ENCODE results near the gene RBMX.
A peak's percentile ranks its signal among the peaks of the same experiment; 100 is the strongest.
"Not testable (repeated sequence)": the region's sequence is repeated elsewhere in the genome, so short reads cannot be mapped to it uniquely, and the experiment has no call there.

The RBMX gene

DNA sequence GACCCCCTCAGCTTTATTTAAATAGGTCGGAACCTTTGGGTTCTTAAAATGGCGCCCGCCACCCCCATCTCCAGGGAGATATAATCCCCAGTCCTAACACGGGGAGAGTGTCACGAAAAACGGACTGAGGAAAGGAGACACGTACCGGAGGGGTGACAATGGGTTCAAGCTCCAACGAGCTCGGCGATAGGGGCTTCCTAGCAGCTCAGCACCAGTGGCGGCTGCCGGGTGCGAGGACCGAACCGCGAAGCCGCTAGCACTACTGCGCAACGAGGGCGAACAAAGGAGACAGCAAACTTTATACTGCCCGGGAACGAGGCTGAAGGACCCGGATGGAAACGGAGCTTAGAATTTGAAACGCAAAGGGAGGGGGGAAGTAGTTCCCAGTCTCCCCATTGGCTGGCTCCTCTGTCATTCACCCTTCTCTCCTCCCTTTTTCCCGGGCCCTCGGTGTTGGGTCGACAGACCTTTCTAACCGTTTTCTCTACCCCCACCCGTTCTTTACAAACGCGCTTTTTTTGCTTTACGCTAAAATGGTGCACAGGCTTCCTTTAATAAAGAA lies at the start of gene RBMX:
RBMX (minus strand) TSS at position 274 of the 562 bp plus-strand sequence. CDS start 1,298 bp downstream, outside the sequence.
- DNase-seq (ENCODE audit: low read depth) = peak; percentile 81

DNA sequence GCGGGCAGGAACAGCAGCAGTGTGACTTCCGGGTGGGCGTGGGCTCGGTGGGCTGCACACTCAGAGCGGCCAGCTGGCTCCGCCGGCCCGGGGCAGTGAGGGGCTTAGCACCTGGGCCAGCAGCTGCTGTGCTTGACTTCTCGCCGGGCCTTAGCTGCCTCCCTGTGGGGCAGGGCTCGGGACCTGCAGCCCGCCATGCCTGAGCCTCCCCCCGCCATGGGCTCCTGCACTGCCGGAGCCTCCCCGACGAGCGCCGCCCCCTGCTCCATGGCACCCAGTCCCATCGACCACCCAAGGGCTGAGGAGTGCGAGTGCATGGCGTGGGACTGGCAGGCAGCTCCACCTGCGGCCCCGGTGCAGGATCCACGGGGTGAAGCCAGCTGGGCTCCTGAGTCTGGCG lies 40.9 kb upstream of the RBMX start:
- not testable (repeated sequence) for DNase-seq (ENCODE audit: low read depth)

DNA sequence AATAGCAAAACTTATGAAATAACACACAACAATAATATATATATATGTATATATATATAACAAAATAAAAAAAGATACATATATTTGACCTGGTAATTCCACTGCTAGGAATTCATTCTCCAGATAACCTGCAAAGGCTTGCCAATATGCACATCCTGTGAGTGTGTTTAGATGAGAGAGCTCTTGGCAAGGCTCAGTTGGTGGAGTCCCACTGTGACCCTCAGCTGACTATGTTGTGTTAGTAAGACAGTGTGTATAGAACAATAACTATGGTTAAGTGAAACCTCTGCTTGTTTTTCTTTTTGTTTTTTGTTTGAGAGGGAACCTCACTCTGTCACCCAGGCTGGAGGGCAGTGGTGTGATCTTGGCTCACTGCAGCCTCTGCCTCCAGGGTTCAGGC lies 39.5 kb upstream of the RBMX start:
- no peak for DNase-seq (ENCODE audit: low read depth)

DNA sequence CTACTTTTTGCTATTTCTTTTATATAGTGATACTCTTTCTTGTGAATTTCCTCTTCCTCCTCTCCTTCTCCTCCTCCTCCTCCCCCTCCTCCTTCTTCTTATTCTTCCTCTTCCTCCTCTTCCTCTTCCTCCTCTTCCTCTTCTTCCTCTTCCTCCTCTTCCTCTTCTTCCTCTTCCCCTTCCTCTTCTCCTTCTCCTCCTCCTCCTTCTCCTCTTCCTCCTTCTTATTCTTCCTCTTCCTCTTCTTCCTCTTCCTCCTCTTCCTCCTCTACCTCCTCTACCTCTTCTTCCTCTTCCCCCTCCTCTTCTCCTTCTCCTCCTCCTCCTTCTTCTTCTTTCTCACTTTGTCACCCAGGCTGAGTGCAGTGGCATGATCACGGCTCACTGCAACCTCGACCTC lies 36.3 kb upstream of the RBMX start:
- no peak for DNase-seq (ENCODE audit: low read depth)

DNA sequence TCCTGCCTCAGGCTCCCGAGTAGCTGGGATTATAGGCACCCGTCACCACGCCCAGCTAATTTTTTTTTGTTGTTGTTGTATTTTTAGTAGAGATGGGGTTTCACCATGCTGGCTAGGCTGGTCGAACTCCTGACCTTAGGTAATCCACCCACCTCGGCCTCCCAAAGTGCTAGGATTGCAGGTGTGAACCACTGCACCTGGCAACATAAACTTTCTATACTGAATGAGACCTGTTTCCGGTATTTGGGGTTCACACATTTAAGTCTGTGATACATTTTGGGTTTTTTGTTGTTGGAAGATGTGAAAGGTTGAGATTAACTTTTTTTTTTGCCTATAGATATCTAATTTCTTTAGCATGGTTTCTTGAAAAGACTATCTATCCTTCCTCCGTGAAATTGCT lies 31.1 kb upstream of the RBMX start:
- DNase-seq (ENCODE audit: low read depth) = not testable (repeated sequence)

DNA sequence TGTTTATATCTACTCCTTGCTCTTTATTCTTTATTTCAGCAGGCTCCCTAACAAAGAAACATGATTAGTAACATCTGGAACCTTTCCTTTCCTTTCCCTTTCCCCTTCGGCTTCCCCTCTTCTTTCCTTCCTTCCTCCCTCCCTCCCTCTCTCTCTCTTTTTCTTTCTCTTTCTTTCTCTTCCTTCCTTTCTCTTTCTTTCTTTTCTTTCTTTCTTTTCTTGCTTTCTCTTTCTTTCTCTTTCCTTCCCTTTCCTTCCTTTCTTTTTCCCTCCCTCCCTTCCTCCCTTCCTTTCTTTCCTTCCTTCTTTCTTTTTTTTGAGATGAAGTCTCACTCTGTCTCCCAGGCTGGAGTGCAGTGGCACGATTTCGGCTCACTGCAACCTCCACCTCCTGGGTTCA lies 30.7 kb upstream of the RBMX start:
- no peak for DNase-seq (ENCODE audit: low read depth)

DNA sequence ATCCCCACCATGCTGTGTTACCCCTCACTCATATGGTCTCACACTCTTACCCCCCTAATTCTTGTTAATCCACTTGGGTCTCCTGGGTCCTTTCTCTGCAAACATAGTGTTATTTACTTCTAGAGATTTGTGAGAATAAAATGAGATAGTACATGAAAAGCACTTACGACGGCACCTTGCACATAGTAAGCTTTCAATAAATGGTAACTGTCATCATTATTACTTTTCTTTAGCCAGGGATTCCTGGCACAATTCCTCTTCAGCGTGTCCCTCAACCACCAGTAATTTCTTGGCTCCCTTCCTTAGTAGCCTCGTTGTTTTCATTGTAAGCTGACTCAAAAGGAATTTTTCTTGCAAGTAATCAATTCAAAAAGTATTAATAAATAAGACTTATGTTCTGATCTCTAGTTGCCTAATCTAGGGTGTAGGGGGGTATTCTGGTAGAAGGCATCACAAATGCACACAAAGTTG lies 30.1 kb upstream of the RBMX start:
- DNase-seq (ENCODE audit: low read depth) = no peak

DNA sequence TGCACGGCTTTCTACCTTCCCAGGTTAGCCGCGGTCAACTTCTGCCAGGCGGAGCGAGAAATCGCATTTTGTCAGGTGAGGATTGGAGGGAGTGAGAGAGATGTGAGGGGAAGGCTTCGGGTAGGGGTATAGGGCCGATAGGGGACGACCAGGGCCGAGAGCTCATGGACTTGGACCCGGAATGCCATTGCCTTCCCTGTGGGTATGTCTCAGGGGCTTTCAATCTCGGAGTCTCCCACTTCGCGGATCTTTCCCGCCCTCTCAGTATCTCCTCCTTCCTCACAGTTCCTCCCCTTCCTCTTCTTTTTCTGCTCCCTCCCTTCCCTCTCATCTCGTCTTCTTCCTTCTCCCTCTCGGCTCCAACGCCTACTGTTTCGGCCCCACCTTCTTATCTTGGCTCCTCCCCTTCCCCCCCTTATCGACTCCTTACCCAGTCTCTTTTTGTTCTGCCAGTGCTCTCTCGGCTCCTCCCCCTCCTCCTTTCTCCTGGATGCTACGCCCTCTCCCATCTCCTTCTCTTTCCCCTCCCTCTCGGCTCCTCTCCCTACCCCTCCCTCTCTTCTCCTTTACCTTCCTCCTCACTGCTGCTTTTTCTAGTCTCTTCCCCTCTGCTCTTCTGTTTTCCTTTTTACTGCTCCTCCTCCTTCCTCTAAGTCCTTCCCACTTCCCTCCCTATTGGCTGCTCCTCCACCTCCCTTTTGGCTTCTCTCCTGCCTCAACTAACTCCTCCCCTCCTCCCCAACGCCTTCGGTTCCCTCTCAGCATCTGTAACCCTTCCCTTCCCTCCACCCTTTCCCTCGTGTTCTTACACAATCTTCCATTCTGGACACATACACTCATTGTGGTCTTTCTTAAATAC lies 29.4 kb upstream of the RBMX start:
- peak; percentile 60 for DNase-seq (ENCODE audit: low read depth)

DNA sequence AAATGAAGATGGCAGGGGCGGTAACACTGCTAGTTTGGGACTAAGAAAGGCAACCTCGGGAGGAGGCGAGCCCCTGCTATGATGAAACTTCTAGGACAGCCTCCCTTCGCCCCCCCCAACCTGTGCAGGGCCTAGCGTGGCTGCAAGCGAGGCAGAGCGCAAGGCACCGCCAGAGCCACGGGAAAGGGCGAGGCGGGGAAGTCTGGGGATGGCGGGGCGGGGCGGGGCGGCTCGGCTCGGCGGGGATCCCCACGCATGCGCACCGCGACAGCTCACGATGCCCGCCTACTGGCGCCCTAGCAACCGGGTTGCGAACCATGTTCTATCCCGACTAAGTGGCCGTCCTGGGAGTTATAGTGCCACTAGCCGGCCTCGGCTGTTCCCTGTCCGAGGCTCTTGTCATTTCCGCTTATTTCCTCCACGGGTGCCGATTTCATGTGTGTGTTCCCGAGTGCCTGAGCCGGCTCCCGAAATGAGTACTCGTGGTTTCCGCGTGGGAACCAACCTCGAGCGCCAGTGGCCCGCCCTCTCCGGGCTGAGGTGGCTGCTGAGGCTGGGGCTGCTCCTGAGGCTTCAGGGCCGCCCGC lies 28.7 kb upstream of the RBMX start:
- DNase-seq (ENCODE audit: low read depth) = peak; percentile 67

DNA sequence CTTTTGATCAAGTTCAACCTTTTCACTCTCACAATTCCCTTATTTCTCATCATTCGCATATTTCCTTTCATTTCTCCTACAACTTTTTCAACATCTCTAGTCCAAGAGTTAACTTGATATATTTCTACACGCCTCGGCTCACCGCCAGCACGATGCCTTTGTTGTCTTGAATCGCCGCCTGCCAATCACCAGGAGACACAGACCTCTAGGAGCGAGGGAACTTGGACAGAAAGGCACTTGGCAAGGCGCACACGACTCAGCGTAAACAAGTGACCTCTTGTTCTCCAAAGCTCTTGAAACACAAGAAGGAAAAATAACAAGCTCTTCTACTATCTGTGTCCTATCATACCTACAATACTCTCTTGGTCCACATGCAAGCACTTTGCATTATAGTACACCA lies 27.1 kb upstream of the RBMX start:
- DNase-seq (ENCODE audit: low read depth) = no peak

DNA sequence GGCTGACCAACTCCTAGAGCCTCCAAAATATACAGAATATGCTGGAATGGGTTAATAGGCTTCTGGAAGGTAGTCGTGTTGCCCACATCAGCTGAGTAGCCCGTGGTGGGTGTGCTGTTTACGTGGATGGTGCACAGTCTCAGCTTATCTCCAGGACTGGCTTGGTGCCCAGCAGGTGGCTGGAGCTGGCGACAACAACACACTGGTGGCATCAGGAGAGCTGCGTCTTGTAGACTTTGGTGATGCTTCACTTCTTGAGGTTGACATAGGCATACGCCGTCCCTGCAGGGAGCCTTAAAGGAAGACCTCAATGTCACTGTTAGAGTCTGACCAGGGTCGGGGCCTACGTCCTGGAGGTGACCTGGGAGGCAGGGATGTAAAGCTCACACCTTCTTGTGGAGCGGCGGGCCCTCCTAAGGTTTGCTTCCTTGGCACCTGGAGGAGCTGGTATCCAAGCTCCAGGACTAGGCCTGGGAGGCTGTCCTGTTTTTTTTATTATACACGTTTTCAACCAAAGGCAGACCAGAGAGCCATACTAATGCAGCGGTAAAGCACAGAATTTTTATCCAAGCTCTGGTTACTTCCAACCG lies 26.5 kb upstream of the RBMX start:
- no peak for DNase-seq (ENCODE audit: low read depth)

DNA sequence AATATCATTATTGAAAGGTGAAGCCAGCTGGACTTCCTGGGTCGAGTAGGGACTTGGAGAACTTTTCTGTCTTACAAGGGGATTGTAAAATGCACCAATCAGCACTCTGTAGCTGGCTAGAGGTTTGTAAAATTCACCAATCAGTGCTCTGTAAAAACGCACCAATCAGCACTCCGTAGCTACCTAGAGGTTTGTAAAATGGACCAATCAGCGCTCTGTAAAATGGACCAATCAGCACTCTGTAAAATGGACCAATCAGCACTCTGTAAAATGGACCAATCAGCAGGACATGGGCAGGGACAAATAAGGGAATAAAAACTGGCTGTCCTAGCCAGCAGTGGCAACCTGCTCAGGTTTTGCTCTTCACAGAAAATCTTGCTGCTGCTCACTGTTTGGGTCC lies 23.5 kb upstream of the RBMX start:
- DNase-seq (ENCODE audit: low read depth) = not testable (repeated sequence)

DNA sequence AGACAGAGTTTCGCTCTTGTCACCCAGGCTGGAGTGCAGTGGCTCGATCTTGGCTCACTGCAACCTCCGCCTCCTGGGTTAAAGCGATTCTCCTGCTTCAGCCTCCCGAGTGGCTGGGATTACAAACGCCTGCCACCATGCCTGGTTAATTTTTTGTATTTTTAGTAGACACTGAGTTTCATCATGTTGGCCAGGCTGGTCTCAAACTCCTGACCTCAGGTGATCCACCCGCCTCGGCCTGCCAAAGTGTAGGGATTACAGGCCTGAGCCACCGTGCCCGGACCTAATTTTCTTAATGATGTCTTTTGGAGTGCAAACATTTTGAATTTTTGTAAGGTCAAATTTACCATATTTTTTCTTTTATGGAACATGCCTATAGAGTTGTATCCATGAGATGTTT lies 19.5 kb upstream of the RBMX start:
- not testable (repeated sequence) for DNase-seq (ENCODE audit: low read depth)

DNA sequence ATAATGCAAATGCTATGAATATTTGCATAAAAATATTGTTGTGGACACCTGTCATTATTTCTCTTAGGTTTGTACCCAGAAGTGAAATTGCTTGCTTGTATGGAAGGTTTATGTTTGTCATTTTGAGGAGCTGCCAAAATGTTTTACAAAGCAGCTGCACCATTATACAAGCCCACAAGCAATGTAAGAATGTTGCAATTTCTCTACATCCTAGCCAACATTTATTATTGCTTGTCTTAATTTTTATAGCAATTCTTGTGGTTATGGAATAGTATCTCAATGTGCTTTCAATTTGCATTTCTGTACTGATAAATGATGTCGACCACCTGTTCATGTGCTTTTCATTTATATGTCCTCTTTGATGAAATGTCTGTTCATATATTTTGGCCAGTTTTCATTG lies 18.7 kb upstream of the RBMX start:
- no peak for DNase-seq (ENCODE audit: low read depth)

DNA sequence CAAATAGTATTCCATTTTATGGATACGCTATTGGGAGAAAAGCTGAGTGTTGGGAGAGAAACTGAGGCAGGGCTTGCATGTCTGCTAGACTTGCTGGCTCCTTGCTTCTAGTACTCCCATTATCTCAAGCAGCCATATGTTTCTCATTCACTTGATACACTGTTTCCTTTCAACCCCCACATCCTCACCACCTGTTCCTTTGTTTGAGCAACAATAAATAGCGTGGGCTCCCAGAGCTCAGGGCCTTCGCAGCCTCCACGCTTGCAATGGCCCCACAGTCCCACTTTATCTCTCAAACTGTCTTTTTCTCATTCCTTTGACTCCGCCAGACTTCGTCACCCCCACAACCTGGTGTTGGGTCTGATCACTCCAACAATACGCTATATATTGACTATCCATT lies 18.2 kb upstream of the RBMX start:
- not testable (repeated sequence) for DNase-seq (ENCODE audit: low read depth)

DNA sequence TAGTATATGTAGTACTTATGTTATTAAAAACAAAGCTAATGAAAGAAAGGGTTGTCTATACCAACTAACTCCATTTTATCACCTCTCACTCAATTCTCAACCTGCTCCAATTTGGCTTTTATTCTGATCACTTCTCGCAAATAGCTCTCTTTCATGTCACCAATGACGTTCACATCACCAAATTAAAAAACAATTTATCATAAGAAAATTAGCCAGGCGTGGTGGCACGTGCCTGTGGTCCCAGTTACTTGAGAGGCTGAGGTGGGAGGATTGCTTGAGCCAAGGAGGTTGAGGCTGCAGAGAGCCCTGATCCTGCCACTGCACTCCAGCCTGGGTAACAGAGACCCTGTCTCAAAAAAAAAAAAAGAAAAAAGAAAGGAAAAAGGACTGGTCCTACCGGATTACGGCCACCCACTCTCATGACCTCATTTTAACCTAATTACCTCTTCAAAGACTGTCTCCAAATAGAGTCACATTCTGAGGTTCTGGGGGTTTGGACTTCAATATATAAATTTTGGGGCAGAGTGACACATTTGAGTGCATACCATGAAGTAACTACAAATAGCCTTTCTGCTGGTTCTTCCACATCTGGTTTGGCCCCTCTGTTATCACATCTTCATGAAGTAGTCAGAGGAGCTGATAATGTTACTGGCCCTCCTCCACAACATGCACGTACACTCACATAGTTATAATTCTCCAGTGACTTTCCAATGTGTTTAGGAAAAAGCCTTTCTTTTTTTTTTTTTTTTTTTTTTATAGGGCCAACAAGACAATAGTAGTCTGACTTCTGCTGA lies 15.8 kb upstream of the RBMX start:
- no peak for DNase-seq (ENCODE audit: low read depth)

DNA sequence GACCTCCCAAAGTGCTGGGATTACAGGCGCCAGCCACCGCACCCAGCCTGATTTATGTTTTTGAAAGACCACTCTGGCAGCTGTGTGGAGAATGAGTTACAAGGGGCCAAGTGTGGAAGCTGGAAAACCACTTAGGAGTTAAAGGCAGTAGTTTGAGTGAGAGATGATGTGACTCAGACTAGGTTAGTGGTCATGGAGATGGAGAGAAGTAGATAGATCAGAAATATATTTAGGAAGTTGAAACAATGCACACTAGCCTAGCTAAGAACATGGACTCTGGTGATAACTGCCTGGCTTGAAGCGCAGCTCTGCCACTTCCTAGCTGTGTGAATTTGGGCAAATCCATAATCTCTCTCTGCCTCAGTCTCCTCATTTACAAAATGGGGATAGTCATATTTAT lies 11.9 kb upstream of the RBMX start:
- no peak for DNase-seq (ENCODE audit: low read depth)

DNA sequence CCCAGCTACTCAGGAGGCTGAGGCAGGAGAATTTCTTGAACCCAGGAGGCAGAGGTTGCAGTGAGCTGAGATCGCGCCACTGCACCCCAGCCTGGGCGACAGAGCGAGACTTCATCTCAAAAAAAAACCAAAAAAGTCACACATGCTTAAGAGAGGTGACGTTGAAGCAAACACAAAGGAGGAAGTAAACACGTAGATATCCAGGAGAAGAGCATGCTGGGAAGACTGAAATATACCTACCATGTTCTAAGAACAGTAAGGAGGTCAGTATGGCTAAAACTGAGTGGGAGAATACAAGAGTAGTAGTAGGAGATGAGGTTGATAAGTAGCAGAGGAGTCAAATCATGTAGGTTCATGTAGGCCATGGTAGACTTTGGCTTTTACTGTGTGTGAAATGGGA lies 10.1 kb upstream of the RBMX start:
- not testable (repeated sequence) for DNase-seq (ENCODE audit: low read depth)

DNA sequence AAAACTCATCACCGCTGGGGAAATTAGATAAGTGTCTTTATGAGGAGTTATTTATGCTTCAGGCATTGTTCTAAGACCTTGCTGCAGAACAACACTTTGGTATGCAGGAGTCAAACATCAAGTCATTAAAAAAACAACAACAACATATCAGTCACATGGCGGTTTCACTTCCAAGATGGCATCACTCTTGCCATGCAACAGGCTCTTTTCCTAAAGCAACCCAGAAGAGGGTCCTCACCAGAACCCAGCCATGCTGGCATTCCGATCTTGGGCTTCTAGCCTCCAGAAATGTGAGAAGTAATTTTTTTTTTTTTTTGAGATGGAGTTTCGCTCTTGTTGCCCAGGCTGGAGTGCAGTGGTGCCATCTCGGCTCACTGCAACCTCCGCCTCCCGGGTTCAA lies 8.7 kb upstream of the RBMX start:
- no peak for DNase-seq (ENCODE audit: low read depth)

DNA sequence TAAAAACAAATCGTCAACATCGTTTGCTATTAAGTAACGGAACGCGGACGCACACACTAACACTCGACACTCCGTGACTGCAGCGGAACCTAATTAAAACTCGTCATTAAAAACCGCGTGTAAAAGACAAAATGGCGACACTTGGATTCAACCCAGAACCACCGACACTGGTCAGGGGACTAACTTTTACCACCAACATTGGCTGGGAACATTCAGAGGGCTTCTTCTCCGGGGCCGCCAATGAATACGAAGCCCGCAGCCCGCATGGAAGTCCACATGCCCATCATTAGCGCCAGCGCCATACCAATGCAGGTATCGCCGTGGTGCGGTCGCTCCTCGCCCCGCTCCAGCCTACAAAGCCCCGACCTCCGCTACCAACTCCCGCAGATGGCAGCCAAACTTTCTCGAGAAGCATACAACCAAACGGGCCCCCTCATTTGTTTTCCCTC lies 498 bp downstream of the RBMX start:
- DNase-seq (ENCODE audit: low read depth) = peak; percentile 16

DNA sequence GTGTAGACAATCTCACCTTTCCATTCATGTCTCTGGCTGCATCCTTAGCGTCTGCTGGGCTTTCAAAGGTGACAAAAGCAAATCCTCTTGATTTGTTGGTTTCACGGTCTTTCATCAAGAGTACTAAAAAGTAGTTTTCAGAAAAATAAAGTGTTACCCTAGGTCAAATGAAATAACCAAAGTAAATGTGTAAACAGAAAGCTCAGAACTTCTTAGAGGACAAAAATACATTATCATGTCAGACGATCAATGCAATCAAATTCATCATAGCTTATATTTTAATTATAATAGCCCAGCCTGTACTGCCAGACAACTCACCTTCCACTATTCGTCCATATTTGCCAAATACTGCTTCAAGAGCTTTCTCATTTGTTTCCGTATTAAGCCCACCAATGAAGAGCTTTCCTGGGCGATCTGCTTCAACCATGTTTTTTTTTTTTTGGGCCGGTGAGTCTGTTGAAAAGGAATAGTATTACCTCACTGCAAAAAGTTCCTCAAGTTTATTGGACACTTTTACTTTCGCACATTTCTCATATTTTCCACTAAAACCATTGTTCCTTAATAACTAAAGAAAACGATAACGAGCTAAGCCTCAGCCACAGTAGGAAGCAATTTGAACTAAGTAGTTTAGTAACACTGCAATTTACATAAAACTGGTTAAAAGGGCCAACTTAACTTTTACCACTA lies 1.4 kb downstream of the RBMX start:
- DNase-seq (ENCODE audit: low read depth) = no peak

Measured in T-helper 22 cell (primary cell).